Muscle layer of colon (tissue), 2 donors: Measurements from ENCODE around the gene TMEM176A.

Experiments
- H3K27ac ChIP-seq: one replicate; pipeline ENCODE4 v1.7.0; 2013; ENCODE audit warnings: low read depth, mild to moderate bottlenecking, low read length, moderate library complexity
- H3K27me3 ChIP-seq, 2 donors: one replicate each; pipeline ENCODE4 v1.7.0; 2013; ENCODE audit warnings: low read length in 2 of 2, mild to moderate bottlenecking in 2 of 2; ENCODE audit not compliant: insufficient read depth in 2 of 2, control insufficient read depth in 1 of 2
- H3K36me3 ChIP-seq: one replicate; pipeline ENCODE4 v1.7.0; 2013; ENCODE audit warnings: mild to moderate bottlenecking, low read length; ENCODE audit not compliant: insufficient read depth
- H3K4me1 ChIP-seq: one replicate; pipeline ENCODE4 v1.7.0; 2013; ENCODE audit warnings: mild to moderate bottlenecking, low read length; ENCODE audit not compliant: insufficient read depth
- H3K4me3 ChIP-seq, 2 donors: one replicate each; pipeline ENCODE4 v1.7.0; 2013; ENCODE audit warnings: low read length in 2 of 2, low read depth in 1 of 2, mild to moderate bottlenecking in 1 of 2, moderate library complexity in 1 of 2
- H3K9ac ChIP-seq: one replicate; pipeline ENCODE4 v1.7.0; 2013; ENCODE audit warnings: low read length
- H3K9me3 ChIP-seq: one replicate; pipeline ENCODE4 v1.7.0; 2013; ENCODE audit warnings: mild to moderate bottlenecking, low read length
- donor health status: abdominal sarcoma.
- donor health status: Adenocarcinoma of cecum.

Gene TMEM176A

GRCh38 chr7:150854066-150855000 is 53.8 kb downstream of the TMEM176A start:
- H3K9ac ChIP-seq: no peak overlapping the region
- H3K4me3 ChIP-seq: no peak overlapping the region
- no peaks in the 10 kb centered on the region for H3K4me1 ChIP-seq
- no peaks in the 10 kb centered on the region for H3K9me3 ChIP-seq
- H3K36me3 ChIP-seq: no peaks in the 10 kb centered on the region
- H3K27me3 ChIP-seq: peaks cover 0 to 10% of the 10 kb centered on the region in 2 donors
- H3K27ac ChIP-seq: no peak overlapping the region
